HL-60/S4 treated with retinoic acid at 250 ng/mL for 4 days and 3 days (cell line): Measurements from ENCODE around the gene SIL1.

Experiments used
- in situ Hi-C: fragments of 300-500 bp; cut with MboI; formaldehyde crosslinking; loops from 2 replicates; pipeline ENCODE4 v1.7.0; 2022; ENCODE audit warnings: low sequenced_read_pairs

The SIL1 gene

GRCh38 chr5:138964647-138965201, 233.4 kb downstream of the SIL1 start:
- in situ Hi-C loops = no loop called here

DNA sequence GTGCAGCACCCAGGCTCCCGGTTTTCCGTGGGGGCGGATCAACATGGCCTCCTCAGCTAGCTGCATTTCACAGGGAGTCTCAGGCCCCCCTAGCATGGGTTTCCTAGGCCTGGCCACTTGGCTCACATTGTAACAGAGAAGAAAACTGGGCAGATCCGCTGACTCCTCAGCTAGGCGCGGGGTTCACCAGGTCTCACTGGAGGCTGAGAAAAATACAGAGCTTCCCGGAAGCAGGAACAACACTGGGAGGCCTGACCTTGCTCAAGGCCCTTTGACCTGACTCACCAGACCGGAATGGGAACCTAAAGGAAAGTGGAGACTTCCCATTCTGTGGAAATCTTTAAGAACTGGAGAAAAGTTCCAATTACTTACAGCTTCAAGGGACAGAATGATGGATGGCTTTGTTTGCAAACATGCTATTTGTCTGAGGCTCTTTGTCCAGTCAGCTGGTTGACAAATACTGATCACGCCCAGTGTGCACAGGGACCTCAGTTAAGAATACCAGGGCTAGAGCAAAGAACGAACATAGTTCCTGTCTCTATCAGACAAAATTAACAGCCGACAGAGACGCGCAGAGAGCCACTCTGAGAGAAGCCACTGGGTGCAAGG, 234.3 kb downstream of the SIL1 start:
- in situ Hi-C loops = no loop called here

DNA sequence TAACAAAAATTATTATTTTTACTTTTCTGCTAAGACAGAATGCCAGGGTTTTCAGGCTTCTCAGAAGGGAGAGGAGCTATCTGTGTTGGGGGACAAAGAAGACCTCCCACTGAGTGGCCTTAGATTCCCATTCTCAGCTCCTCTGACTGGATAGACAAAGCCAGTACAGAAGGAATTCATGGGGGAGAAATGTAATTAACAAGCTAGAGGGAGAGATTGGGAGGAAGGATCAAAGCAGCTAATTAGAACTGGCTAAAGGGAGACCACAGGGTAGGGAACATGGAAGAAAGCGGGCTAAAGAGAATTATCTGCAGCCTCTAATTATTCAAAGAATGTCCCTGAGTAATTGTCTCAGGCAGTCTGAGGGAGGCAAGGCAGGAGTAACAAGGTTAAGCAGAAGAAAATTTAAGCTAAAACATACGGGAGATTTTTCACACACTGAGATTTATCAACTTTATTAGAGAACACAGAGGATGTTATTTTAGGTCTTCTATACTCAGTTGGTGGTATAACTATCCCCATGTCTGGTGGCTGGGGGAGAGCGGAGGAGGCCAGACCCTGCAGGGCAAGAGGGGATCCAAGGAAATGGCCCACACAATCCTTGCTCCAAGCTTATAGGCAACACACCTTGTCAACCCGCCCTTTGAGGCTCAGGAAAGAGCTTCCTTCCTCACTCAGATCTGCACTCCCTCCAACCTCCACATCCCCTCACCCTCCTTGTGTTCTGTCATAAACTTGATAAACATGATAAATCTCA, 235.4 kb downstream of the SIL1 start:
- in situ Hi-C loops = no loop called here

DNA sequence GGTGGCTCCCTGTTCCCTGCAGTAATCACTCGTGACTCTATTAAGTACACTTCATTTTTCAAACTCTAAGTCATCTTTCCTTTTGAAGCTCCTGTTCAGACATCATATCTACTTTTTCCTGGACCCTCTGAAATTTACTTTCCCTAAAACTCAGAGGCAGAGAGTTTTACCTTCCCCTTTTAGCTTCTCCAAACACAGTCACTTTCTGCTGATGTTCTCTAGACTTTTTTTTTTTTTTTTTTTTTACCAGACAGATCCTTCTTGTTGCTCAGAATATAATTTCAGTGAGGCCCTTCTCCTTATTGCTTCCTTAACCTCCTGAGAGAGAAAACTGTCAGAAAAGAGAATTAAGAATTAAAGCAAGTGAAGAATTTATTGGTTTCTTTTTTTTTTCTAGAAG, 236.4 kb downstream of the SIL1 start:
- in situ Hi-C loops = no loop called here

GRCh38 chr5:138961221-138961620, 236.9 kb downstream of the SIL1 start:
- in situ Hi-C loops = no loop called here

DNA sequence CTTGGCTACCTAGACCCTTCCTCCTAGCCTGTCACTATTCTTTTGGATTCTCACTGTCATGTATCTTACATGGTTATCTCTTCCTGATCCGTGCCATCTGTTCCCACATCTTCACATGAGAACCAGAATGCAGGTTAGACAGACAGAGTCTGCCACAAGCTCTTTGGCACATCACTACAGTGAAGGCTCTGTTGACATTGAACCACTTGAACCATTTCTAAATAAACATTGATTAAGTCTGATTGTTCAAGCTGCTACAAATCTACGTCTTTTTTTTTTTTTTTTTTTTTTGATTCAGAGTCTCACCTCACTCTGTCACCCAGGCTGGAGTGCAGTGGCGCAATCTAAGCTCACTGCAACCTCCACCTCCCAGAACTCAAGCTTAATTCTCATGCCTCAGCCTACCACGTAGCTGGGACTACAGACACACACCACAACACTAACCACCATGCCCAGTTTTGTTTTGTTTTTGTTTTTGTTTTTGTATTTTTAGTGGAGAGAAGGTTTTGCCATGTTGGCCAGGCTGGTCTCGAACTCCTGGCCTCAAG, 237.9 kb downstream of the SIL1 start:
- in situ Hi-C loops = no loop called here

DNA sequence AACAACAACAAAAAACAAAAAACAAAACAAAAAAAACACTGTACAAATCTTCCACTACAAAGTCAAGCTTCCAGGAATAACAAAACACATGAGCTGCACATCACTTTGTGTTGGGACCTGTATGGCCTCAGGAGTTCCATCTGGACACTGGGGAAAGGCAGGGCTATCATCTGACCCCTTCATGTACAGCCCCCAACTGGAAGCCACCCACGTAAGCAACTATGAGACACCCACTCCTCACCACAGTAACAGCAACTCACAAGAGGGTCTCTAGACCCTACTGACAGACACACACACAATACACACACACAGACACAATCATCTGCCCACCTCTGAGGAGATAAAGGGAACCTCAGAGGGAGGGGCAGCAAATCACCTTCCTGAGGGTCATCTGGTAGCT, 241.4 kb downstream of the SIL1 start:
- in situ Hi-C loops = no loop called here

DNA sequence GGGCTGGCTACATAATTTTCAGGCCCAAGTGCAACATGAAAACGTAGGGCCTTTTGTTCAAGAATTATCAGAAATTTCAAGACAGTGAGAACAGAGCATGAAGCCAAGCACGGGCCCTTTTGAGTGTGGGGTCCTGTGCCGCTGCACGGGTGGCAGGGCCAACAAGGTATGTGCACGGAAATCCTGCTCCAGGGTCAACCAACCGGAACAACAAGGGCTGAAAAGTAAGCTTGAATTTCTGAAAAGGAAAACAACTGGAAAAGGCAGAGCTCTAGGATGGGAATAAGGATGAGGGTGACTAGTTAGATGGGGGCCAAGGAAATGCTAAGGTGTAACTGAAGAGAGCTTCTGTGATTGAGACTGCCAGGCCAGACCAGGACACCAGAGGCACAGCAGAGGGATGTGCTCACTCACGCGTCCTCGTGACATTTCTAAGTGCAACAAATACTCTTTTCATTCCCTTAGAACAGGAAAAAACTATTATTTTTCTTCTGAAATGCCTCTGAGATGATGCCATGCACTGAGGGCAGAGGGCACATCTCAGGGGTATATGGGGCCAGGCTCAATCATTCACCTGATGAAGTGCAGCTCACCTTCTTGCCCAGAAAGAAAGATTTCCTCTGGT, 242.4 kb downstream of the SIL1 start:
- in situ Hi-C loops = no loop called here

GRCh38 chr5:138955013-138955660, 243.0 kb downstream of the SIL1 start:
- in situ Hi-C loops = no loop called here

DNA sequence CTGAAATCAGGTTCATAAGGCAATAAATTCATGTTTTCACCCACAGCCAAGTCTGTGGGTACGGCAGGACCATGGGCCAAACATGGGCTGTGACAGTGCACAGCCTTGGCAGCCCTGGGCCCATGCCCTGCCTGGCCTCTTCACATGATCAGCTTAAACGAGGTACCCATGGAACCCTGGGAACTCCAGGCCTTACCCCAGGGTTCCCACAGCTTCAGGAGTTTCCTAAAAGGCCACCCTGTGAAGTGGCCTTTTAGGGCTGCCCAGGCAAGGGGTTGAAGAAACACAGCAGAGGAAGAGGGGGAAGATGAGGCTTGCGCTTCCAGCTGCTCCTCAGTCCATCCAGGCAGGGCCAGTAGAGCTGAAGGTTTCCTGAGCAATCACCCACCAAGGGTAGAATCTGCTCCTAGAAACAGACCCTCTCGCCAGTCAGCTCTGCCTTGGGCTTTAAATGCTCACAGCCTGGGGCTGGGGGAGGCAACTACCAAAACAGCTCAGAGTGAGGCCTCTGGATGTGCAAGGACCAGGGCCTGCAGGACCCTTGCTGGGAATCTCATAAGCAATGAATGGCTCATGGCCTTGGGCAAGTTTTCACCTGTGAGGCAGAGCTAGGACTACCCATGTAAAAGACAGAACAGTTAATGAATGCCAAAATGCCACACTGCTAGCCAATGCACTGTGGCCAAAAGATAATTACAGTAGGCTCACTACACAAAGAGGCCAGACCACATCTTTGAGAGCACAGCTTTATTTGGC, 243.7 kb downstream of the SIL1 start:
- in situ Hi-C loops = no loop called here

DNA sequence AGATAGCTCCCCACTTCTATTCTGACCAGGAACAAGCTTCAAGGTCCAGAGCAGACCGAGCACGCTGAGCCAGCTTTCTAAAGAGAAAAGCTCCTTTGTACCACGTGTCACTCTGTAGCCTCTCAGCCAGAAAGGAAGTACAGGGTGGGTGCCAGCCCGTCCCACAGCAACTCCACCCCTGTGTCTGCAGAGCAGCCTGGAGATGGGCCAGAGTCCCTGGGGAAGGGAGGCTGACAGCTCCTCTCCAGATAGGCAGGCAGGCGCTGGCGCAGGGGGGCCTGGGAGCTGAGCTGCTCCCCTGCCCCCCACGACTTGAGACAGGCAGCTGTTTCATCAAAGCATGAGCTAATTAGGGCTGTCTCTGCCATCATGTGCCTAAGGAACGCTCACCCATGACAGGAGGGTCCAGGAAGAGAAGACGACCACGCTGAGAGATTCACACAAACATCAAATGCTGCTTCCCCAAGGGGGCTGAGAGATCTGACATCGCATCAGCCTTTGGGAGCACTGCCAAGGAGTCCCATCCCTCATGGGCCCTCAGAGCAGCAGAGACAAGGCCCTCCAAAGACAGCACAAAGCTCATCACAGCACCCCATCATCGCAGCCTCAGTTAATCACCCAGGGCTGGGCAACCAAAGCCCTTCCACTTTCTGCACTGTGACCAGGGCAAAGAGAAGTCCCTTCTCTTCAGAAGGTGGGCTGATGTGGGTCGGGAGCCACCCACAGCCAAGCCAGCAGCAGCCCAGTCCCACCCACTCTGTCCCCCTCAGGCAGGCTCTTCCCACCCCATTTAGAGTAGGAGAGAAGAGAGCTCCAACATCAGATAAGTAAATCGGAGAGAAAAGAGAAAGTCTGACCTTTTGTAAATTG, 244.5 kb downstream of the SIL1 start:
- in situ Hi-C loops = no loop called here

GRCh38 chr5:138952962-138953361, 245.2 kb downstream of the SIL1 start:
- in situ Hi-C loops = no loop called here

DNA sequence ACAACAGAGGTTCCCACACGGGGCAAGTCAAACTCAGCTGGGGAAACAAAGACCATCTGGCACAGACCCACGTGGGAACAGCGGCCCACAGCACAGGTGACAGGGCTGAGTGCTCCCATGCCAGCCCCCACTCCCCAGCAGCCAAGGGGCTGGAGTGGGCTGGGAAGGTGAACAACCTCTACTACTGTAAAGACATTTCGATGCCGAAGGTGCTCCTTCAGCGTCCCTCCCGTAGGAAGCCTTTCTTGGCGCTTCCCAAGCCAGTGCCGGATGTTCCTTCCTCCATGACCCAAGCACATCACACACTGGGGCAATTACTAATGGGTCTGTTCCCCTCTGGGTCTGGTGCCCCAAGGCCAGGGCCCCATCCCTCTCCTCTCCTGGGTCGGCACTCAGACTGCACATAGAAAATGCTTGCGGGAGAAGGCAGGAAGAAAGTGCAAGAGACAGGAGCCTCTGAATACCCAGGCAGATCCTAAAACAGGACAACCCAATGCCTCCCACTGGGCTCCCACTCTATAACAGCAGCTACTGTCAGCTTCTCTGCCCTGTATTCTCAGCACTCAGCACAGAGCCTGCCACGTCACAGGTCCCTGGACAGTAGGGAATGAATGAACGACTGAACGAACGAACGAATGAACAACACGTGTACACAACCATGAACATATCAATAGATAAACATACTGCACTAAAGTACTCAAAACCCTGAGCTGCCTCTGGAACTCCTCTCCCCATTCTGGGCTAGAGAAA, 246.0 kb downstream of the SIL1 start:
- in situ Hi-C loops = no loop called here

DNA sequence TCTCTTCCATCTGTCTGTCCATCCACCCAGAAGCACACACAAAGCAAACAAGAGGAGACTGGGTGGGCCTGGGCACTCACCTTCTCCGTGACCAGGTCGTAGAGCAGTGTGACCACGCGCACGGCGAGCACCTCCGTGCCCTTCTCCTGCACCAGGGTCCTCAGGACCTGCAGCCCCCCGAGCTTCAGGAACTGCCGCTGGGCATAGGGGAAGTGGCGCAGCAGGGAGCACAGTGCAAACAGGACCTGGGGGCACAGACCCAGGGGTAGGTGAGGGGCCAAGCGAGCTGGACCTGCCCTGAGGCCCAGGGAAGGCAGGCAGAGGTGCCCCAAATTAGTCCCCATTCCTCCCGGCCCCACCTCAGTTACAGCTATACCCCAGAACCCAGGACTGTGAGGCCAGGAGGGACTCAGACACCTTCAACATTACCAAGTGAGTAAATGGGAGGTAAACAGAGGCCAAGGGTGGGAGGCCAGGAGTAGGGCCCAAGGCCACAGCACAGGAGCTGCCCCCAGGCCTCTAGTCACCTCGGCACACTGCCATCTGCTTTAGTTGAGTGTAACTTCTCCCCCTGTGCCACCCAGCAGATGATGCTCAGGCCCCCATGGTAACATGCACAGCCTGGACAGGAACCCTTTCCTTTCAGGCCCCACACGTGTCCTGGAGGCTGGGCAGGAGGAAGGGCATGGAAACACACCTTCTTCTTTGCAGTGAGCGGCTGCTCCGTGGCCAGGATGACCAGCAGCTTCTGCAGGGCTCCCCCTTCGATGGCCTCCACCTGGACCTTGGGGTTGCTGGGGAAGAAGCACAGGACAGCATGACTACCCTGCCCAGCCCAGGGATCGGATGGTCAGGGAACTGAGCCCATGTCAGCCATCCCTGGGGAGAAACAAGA, 246.8 kb downstream of the SIL1 start:
- in situ Hi-C loops = no loop called here

GRCh38 chr5:138950421-138951031, 247.6 kb downstream of the SIL1 start:
- in situ Hi-C loops = no loop called here

DNA sequence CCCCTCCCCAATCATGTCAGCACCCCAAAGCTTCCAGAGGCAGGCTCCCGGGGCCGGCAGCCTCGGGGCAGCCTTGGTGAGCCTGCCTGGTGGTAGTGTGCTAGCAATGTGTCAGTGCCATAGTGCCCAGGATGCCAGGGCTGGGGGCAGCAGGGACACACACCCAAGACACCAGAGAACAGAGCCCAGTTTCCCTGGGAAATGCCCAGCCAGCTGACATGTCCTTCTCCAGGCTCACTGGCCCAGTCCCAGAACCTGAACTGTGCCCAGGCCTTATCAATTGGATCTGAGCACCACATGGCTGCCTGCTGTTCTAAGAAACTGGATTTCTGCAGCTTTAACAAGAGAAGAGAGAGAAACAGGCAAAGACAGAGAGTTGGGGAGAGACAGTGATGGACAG, 248.2 kb downstream of the SIL1 start:
- in situ Hi-C loops = no loop called here

- in situ Hi-C loops = no loop called here
Observed at GRCh38 chr5:138949223-138949574, 249.0 kb downstream of the SIL1 start.
